ENCODE measurements around the gene CCNG1.

DNA sequence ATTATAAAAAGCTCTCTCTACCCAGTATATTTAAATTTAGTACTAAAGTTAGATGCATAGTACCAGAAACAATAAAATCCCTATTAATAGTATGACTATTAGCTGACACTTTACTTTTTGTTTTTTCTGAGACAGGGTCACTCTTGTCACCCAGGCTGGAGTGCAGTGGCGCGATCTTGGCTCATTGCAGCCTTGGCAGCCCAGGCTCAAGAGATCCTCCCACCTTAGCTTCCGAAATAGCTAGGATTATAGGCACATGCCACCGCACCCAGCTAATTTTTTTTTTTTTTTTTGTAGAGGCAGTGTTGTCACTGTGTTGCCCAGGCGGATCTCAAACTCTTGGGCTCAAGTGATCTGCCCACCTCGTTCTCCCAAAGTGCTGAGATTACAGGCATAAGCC, 8.0 kb downstream of the CCNG1 start:
- TF ChIP-seq, protein P1, sequence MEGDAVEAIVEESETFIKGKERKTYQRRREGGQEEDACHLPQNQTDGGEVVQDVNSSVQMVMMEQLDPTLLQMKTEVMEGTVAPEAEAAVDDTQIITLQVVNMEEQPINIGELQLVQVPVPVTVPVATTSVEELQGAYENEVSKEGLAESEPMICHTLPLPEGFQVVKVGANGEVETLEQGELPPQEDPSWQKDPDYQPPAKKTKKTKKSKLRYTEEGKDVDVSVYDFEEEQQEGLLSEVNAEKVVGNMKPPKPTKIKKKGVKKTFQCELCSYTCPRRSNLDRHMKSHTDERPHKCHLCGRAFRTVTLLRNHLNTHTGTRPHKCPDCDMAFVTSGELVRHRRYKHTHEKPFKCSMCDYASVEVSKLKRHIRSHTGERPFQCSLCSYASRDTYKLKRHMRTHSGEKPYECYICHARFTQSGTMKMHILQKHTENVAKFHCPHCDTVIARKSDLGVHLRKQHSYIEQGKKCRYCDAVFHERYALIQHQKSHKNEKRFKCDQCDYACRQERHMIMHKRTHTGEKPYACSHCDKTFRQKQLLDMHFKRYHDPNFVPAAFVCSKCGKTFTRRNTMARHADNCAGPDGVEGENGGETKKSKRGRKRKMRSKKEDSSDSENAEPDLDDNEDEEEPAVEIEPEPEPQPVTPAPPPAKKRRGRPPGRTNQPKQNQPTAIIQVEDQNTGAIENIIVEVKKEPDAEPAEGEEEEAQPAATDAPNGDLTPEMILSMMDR (IDR thresholded peaks at IDR 0.05; ENCODE audit: borderline replicate concordance, extremely low read depth, low read length, poor library complexity, severe bottlenecking) = no peak
- no peak for TF ChIP-seq EZH2 (IDR thresholded peaks at IDR 0.05; ENCODE audit: borderline replicate concordance, low read depth, low read length, severe bottlenecking)
